Measurements from ENCODE around the gene UROC1.

Gene UROC1

DNA sequence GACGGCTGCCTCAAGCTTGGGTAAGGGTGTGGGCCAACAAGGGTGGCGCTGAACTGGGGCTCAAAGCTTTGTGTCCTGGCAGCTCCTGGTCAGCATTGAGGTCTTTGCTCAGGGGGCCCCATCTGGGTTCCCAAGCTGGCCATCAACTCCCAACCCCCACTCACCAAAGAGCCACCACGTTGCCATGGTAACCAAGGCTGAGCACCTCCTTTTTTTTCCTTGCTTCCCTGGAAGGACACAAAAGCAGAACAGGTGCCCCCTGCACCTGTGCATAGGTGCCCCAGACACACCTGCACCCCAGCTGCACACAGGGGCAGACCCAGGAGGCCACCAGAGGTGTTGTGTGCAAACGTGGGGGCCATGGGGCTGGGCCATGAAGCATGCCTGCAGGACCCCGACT is 16.5 kb downstream of the UROC1 start:
- no peak for DNase-seq (ENCODE audit: low read depth in 2 of 2)
- TF ChIP-seq, protein P1, sequence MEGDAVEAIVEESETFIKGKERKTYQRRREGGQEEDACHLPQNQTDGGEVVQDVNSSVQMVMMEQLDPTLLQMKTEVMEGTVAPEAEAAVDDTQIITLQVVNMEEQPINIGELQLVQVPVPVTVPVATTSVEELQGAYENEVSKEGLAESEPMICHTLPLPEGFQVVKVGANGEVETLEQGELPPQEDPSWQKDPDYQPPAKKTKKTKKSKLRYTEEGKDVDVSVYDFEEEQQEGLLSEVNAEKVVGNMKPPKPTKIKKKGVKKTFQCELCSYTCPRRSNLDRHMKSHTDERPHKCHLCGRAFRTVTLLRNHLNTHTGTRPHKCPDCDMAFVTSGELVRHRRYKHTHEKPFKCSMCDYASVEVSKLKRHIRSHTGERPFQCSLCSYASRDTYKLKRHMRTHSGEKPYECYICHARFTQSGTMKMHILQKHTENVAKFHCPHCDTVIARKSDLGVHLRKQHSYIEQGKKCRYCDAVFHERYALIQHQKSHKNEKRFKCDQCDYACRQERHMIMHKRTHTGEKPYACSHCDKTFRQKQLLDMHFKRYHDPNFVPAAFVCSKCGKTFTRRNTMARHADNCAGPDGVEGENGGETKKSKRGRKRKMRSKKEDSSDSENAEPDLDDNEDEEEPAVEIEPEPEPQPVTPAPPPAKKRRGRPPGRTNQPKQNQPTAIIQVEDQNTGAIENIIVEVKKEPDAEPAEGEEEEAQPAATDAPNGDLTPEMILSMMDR (IDR thresholded peaks at IDR 0.05; ENCODE audit: low read depth, low read length), result no peak
- H3K4me3 ChIP-seq (replicated peaks in 1 of 2; ENCODE audit: low read depth in 2 of 2, low read length in 2 of 2), result no peak overlapping the region

- DNase-seq (ENCODE audit: low read depth in 2 of 2), result no peak
- TF ChIP-seq, protein P1 (IDR thresholded peaks at IDR 0.05; ENCODE audit: low read depth, low read length), result no peak
- H3K4me3 ChIP-seq (replicated peaks in 1 of 2; ENCODE audit: low read depth in 2 of 2, low read length in 2 of 2), result no peak overlapping the region
Measured at GRCh38 chr3:126500016-126500415, 17.6 kb downstream of the UROC1 start.

- TF ChIP-seq, protein P1 (IDR thresholded peaks at IDR 0.05; ENCODE audit: low read depth, low read length), result no peak
- DNase-seq (ENCODE audit: low read depth in 2 of 2), result no peak
- no peak overlapping the region for H3K4me3 ChIP-seq (replicated peaks in 1 of 2; ENCODE audit: low read depth in 2 of 2, low read length in 2 of 2)
Measured at GRCh38 chr3:126499401-126499800, 18.2 kb downstream of the UROC1 start.

DNA sequence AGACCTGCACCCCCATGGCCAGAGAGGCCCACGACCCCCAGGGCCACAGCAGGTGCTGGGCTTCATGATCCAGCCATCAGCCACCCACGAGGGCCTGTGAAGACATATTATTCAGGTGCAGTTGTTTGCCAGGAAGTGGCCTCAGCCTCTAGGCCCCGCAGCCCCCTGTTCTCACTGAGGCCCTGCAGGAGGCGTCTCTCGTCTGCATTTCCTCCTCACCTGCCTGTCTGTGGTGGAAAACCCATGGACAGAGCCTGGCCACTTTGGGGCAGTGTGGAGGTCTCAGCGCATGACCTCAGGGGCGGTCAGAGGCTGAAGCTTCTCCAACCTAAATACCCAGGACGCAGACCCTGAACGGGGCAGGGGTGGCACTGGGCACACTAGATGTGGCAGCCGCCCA is 18.6 kb downstream of the UROC1 start:
- TF ChIP-seq, protein P1 (IDR thresholded peaks at IDR 0.05; ENCODE audit: low read depth, low read length), result no peak
- H3K4me3 ChIP-seq (replicated peaks in 1 of 2; ENCODE audit: low read depth in 2 of 2, low read length in 2 of 2), result no peak overlapping the region
- no peak for DNase-seq (ENCODE audit: low read depth in 2 of 2)

- no peak for DNase-seq (ENCODE audit: low read depth in 2 of 2)
- TF ChIP-seq, protein P1 (IDR thresholded peaks at IDR 0.05; ENCODE audit: low read depth, low read length), result no peak
- no peak overlapping the region for H3K4me3 ChIP-seq (replicated peaks in 1 of 2; ENCODE audit: low read depth in 2 of 2, low read length in 2 of 2)
Measured at GRCh38 chr3:126498461-126498860, 19.1 kb downstream of the UROC1 start.

GRCh38 chr3:126497956-126498355 is 19.6 kb downstream of the UROC1 start:
- no peak for DNase-seq (ENCODE audit: low read depth in 2 of 2)
- TF ChIP-seq, protein P1 (IDR thresholded peaks at IDR 0.05; ENCODE audit: low read depth, low read length), result no peak
- H3K4me3 ChIP-seq (replicated peaks in 1 of 2; ENCODE audit: low read depth in 2 of 2, low read length in 2 of 2), result no peak overlapping the region
